GM18909 (cell line): ENCODE results near the gene ARHGAP44.
"Not testable (repeated sequence)": the region's sequence is repeated elsewhere in the genome, so short reads cannot be mapped to it uniquely, and the experiment has no call there.

ENCODE experiments used
- ATAC-seq: cut with Tn5 transposase; IDR thresholded peaks from one replicate; pipeline ENCODE4 v1.9.1; 2021; ENCODE audit warnings: mild to moderate bottlenecking; ENCODE audit not compliant: unreplicated experiment, poor library complexity

ARHGAP44 gene

GRCh38 chr17:12813664-12814063, 24.4 kb downstream of the ARHGAP44 start:
- ATAC-seq: no peak

- no peak for ATAC-seq
Measured at GRCh38 chr17:12814718-12815117, 25.4 kb downstream of the ARHGAP44 start.

- peak; percentile 100 for ATAC-seq
Measured at GRCh38 chr17:12815642-12816141, 26.4 kb downstream of the ARHGAP44 start.

- ATAC-seq: no peak
Measured at GRCh38 chr17:12821376-12821940, 32.2 kb downstream of the ARHGAP44 start.

- no peak for ATAC-seq
Measured at GRCh38 chr17:12826431-12826830, 37.1 kb downstream of the ARHGAP44 start.

- no peak for ATAC-seq
Measured at GRCh38 chr17:12830777-12831247, 41.5 kb downstream of the ARHGAP44 start.

GRCh38 chr17:12831839-12832238, 42.5 kb downstream of the ARHGAP44 start:
- no peak for ATAC-seq

GRCh38 chr17:12839042-12839441, 49.7 kb downstream of the ARHGAP44 start:
- ATAC-seq: no peak

- no peak for ATAC-seq
Measured at GRCh38 chr17:12842936-12843335, 53.6 kb downstream of the ARHGAP44 start.

- no peak for ATAC-seq
Measured at GRCh38 chr17:12850996-12851395, 61.7 kb downstream of the ARHGAP44 start.

- ATAC-seq: no peak
Measured at GRCh38 chr17:12851901-12852435, 62.7 kb downstream of the ARHGAP44 start.

GRCh38 chr17:12853921-12854320, 64.6 kb downstream of the ARHGAP44 start:
- ATAC-seq: no peak

- ATAC-seq: no peak
Measured at GRCh38 chr17:12856416-12856815, 67.1 kb downstream of the ARHGAP44 start.

- no peak for ATAC-seq
Measured at GRCh38 chr17:12857592-12857991, 68.3 kb downstream of the ARHGAP44 start.

GRCh38 chr17:12859520-12859919, 70.2 kb downstream of the ARHGAP44 start:
- ATAC-seq: no peak

- ATAC-seq: no peak
Measured at GRCh38 chr17:12865769-12866168, 76.5 kb downstream of the ARHGAP44 start.

GRCh38 chr17:12866244-12866643, 76.9 kb downstream of the ARHGAP44 start:
- ATAC-seq: no peak

- ATAC-seq: no peak
Measured at GRCh38 chr17:12867726-12868125, 78.4 kb downstream of the ARHGAP44 start.

GRCh38 chr17:12873415-12874125, 84.3 kb downstream of the ARHGAP44 start:
- ATAC-seq: not testable (repeated sequence)

- no peak for ATAC-seq
Measured at GRCh38 chr17:12877953-12878669, 88.8 kb downstream of the ARHGAP44 start.

GRCh38 chr17:12879096-12879495, 89.8 kb downstream of the ARHGAP44 start:
- not testable (repeated sequence) for ATAC-seq
